Endothelial cell of umbilical vein (primary cell): ENCODE data around the gene MID2. TPM values are rescaled to one million over a fixed set of nuclear protein-coding genes. Genes with fewer than 3 reads are reported as not detected.
"Not testable (repeated sequence)": the region's sequence is repeated elsewhere in the genome, so short reads cannot be mapped to it uniquely, and the experiment has no call there.

Source experiments
- BruUV-seq: library from RNA; stranded (reverse); fragments of 400-500 nt; replicated peaks from 2 replicates; lab custom pipeline; 2021; lab: Mats Ljungman, UMichigan
- CTCF ChIA-PET: fragments of 300-600, 350-600 bp; sonication (Branson Sonifier 250); formaldehyde crosslinking; loops from one replicate; lab custom pipeline; 2021; ENCODE audit warnings: antibody characterized with exemption, inconsistent platforms; lab: Charles Lee
- POLR2A ChIA-PET: fragments of 300-600, 350-600 bp; sonication (Branson Sonifier 250); formaldehyde crosslinking; loops from one replicate; lab custom pipeline; 2021; ENCODE audit warnings: antibody characterized with exemption, inconsistent platforms; lab: Charles Lee
- DNase-seq: peaks from one replicate; pipeline ENCODE4 v3.0.0-alpha.2; 2011; ENCODE audit warnings: low read depth, low spot score
- FAIRE-seq: peaks from 2 replicates; lab custom pipeline; 2011; peaks lifted over from hg19 to GRCh38; lab: Jason Lieb, UNC
- H2AFZ ChIP-seq: 2 replicates; pipeline ENCODE4 v1.6.0; 2012; ENCODE audit warnings: low read depth, low read length, control low read depth, inconsistent platforms
- H3K27ac ChIP-seq: 2 replicates; pipeline ENCODE4 v1.5.1; 2011; ENCODE audit warnings: low read depth, mild to moderate bottlenecking, control low read depth, low read length, moderate library complexity; ENCODE audit not compliant: insufficient read depth
- H3K27me3 ChIP-seq, 2 experiments: 2 replicates each; pipeline versions ENCODE4 v1.6.0 to v1.6.1; 2011; ENCODE audit warnings: low read length in 2 of 2, mixed read lengths in 1 of 2; ENCODE audit not compliant: control insufficient read depth in 2 of 2, insufficient read depth in 2 of 2
- H3K36me3 ChIP-seq, 2 experiments: 2 replicates in 1 of 2; 3 replicates in 1 of 2; pipeline ENCODE4 v1.5.1; 2011; ENCODE audit warnings: low read length in 2 of 2, mild to moderate bottlenecking in 1 of 2, moderate library complexity in 1 of 2; ENCODE audit not compliant: control insufficient read depth in 2 of 2, insufficient read depth in 2 of 2; ENCODE audit errors: extremely low read depth in 1 of 2
- H3K4me1 ChIP-seq: 3 replicates; pipeline ENCODE4 v1.5.1; 2011; ENCODE audit warnings: mild to moderate bottlenecking, low read length; ENCODE audit not compliant: control insufficient read depth, insufficient read depth; ENCODE audit errors: extremely low read depth
- H3K4me2 ChIP-seq: 2 replicates; pipeline ENCODE4 v1.6.1; 2011; ENCODE audit warnings: low read length, control low read depth, mixed read lengths; ENCODE audit not compliant: insufficient read depth
- H3K4me3 ChIP-seq, 3 experiments: fragments of 200-600 bp in 1 of 3; sonication (generic), shearing (Covaris generic) in 1 of 3; replicated peaks in 1 of 3; 2 replicates each; pipeline ENCODE4 v1.5.1; 2011 to 2016; ENCODE audit warnings: control low read depth in 3 of 3, low read length in 3 of 3, mild to moderate bottlenecking in 2 of 3, inconsistent platforms in 1 of 3, low read depth in 1 of 3, moderate library complexity in 1 of 3; ENCODE audit not compliant: insufficient read depth in 1 of 3
- H3K79me2 ChIP-seq: 2 replicates; pipeline ENCODE4 v1.6.0; 2012; ENCODE audit warnings: low read length, inconsistent platforms; ENCODE audit not compliant: control insufficient read depth, insufficient read depth
- H3K9ac ChIP-seq: replicated peaks from 2 replicates; pipeline ENCODE3; 2011; ENCODE audit warnings: low read length, control low read depth; ENCODE audit not compliant: insufficient read depth; ENCODE audit errors: extremely low read depth
- H3K9me1 ChIP-seq: replicated peaks from 3 replicates; pipeline ENCODE4 v1.6.0; 2011; ENCODE audit warnings: mild to moderate bottlenecking, low read length; ENCODE audit not compliant: control insufficient read depth, insufficient read depth; ENCODE audit errors: extremely low read depth
- H3K9me3 ChIP-seq: replicated peaks from 2 replicates; pipeline ENCODE4 v1.5.1; 2012; ENCODE audit warnings: low read length, inconsistent platforms; ENCODE audit not compliant: control insufficient read depth, insufficient read depth
- H4K20me1 ChIP-seq: replicated peaks from 2 replicates; pipeline ENCODE3; 2011; ENCODE audit warnings: mild to moderate bottlenecking, low read length; ENCODE audit not compliant: control insufficient read depth, insufficient read depth; ENCODE audit errors: extremely low read depth
- CTCF ChIP-seq, 2 donors: IDR thresholded peaks; 1 replicate in 1 of 2; 2 replicates in 1 of 2; pipeline ENCODE4 v1.5.1; 2011; ENCODE audit warnings: low read length in 2 of 2, mild to moderate bottlenecking in 2 of 2, moderate library complexity in 2 of 2, control low read depth in 1 of 2, inconsistent platforms in 1 of 2, low read depth in 1 of 2; ENCODE audit not compliant: insufficient read depth in 1 of 2; ENCODE audit errors: extremely low read depth in 1 of 2
- EZH2 ChIP-seq: IDR thresholded peaks from 2 replicates; pipeline ENCODE4 v1.6.1; 2012; ENCODE audit warnings: borderline replicate concordance, low read depth, mild to moderate bottlenecking, moderate library complexity, low read length, inconsistent platforms; ENCODE audit not compliant: severe bottlenecking
- FOS ChIP-seq: IDR thresholded peaks from 2 replicates; pipeline ENCODE4 v1.6.1; 2011; ENCODE audit warnings: mild to moderate bottlenecking, low read length, moderate library complexity, borderline replicate concordance; ENCODE audit not compliant: insufficient read depth
- GATA2 ChIP-seq: IDR thresholded peaks from 2 replicates; pipeline ENCODE4 v1.7.0; 2011; ENCODE audit warnings: low read depth, mild to moderate bottlenecking, moderate library complexity, mixed read lengths, low read length; ENCODE audit not compliant: insufficient read length, insufficient read depth
- JUN ChIP-seq: IDR thresholded peaks from 2 replicates; pipeline ENCODE4 v1.6.1; 2011; ENCODE audit warnings: borderline replicate concordance, low read depth; ENCODE audit not compliant: insufficient read length, insufficient read depth
- MAX ChIP-seq: IDR thresholded peaks from 2 replicates; pipeline ENCODE4 v1.6.1; 2011; ENCODE audit not compliant: insufficient read depth, insufficient read length
- MYC ChIP-seq: IDR thresholded peaks from one replicate; pipeline ENCODE4 v1.6.1; 2011; ENCODE audit warnings: mild to moderate bottlenecking, low read depth, low read length
- POLR2A ChIP-seq: IDR thresholded peaks from 2 replicates; pipeline ENCODE4 v1.6.1; 2012; ENCODE audit warnings: low read depth, mild to moderate bottlenecking, control low read depth, low read length
- POLR2AphosphoS5 ChIP-seq: IDR thresholded peaks from 2 replicates; pipeline ENCODE4 v1.6.1; 2012; ENCODE audit warnings: low read depth, mild to moderate bottlenecking, control low read depth, low read length, moderate library complexity; ENCODE audit not compliant: insufficient read depth
- dilution Hi-C: fragments of 300-500 bp; cut with MboI; formaldehyde crosslinking; loops from one replicate; pipeline ENCODE4 v1.15.0; 2019; ENCODE audit warnings: low sequenced_read_pairs; ENCODE audit not compliant: extremely low pct_ligation_motif_present
- intact Hi-C: fragments of 100-400 bp; cut with micrococcal nuclease; formaldehyde crosslinking; loops from one replicate; pipeline ENCODE4 v1.10.0; 2022
- polyA plus RNA-seq, 4 experiments: library from polyadenylated mRNA; depleted of rRNA in 3 of 4; stranded (reverse) in 3 of 4; unstranded in 1 of 4; fragments of >200 nt; gene quantifications; 2 replicates each; pipeline versions ENCODE4 v1.2.1 to v1.2.3, GENCODE V29; 2011 to 2012; ENCODE audit warnings: missing spikeins in 1 of 4
- total RNA-seq: library from RNA; stranded (reverse); gene quantifications from 2 replicates; pipeline ENCODE4 v1.2.3, GENCODE V29; 2021

MID2 gene
- total and polyA plus RNA-seq, 2 donors (not counting 3 experiments of a cell fraction or from before 2014, with no cell fraction given), result 16.4 to 25.3 TPM

- BruUV-seq, result no TSS peak
- Histone ChIP-seq H2AFZ (no peak overlapping the region), H4K20me1 (no peaks in the 10 kb centered on the region), H3K27me3 (no peaks in the 10 kb centered on the region), H3K36me3 (no peaks in the 10 kb centered on the region), H3K9me3 (no peaks in the 10 kb centered on the region), H3K27ac (peak overlapping the region; percentile 76), H3K9ac (no peak overlapping the region), H3K9me1 (no peaks in the 10 kb centered on the region), H3K4me1 (peaks cover 53% of the 10 kb centered on the region), H3K4me2 (peak overlapping the region; percentile 42), H3K4me3 (no peak overlapping the region), H3K79me2 (peaks cover 5% of the 10 kb centered on the region)
- intact Hi-C loops, result loop anchor here (1.0 to 2.0 kb wide), 2 partner anchors 24 to 280 kb away; no protein-coding TSS in a partner anchor
- FAIRE-seq, result peak; percentile 73
- dilution Hi-C loops, result no loop called here
- no peak for TF ChIP-seq CTCF (IDR thresholded peaks at IDR 0.05; ENCODE audit: extremely low read depth in 1 of 2, insufficient read depth in 1 of 2, low read depth in 1 of 2, low read length in 2 of 2)
- TF ChIP-seq EZH2, result no peak
- TF ChIP-seq MYC, result no peak
- no peak for TF ChIP-seq GATA2
- TF ChIP-seq MAX, result no peak
- TF ChIP-seq JUN, result no peak
- no peak for TF ChIP-seq POLR2A
- no peak for TF ChIP-seq FOS
- TF ChIP-seq POLR2AphosphoS5, result no peak
- DNase-seq, result peak; percentile 56
- POLR2A ChIA-PET, result no interaction called here
- CTCF ChIA-PET, result interaction anchor here (0.6 to 1.7 kb wide), 2 partner anchors 14 to 74 kb away, joined by 3 read pairs; partner anchors contain the start of gene NCBP2L
These were observed 25.5 kb downstream of the MID2 start for GRCh38 chrX:107851215-107851614.

- H3K9ac ChIP-seq, H3K9me1 ChIP-seq, BruUV-seq, H3K79me2 ChIP-seq, DNase-seq, H3K9me3 ChIP-seq, H3K27me3 ChIP-seq, H3K36me3 ChIP-seq, H3K4me3 ChIP-seq, FAIRE-seq, dilution Hi-C loops, H4K20me1 ChIP-seq, H2AFZ ChIP-seq, POLR2A ChIA-PET: not testable (repeated sequence)
- Histone ChIP-seq H3K4me2 (peak overlapping the region; percentile 42), H3K4me1 (peaks cover 53% of the 10 kb centered on the region), H3K27ac (peak overlapping the region; percentile 76)
- CTCF ChIA-PET, result interaction anchor here (1.0 kb wide), 1 partner anchor 186 kb away, joined by 3 read pairs; no protein-coding TSS in a partner anchor
- intact Hi-C loops, result loop anchor here (1.0 to 2.0 kb wide), 2 partner anchors 25 to 280 kb away; no protein-coding TSS in a partner anchor
These were observed 26.0 kb downstream of the MID2 start for GRCh38 chrX:107851665-107852064.
